NCI-H2107 treated with DMSO at 0.1 percent for 48 hours (cell line): ENCODE results near the gene OR7D4.
"Not testable (repeated sequence)": the region's sequence is repeated elsewhere in the genome, so short reads cannot be mapped to it uniquely, and the experiment has no call there.

Experiments
- DNase-seq: peaks from one replicate; lab custom pipeline; 2025; ENCODE audit not compliant: unreplicated experiment; lab: John Stamatoyannopoulos, UW

OR7D4 gene

DNA sequence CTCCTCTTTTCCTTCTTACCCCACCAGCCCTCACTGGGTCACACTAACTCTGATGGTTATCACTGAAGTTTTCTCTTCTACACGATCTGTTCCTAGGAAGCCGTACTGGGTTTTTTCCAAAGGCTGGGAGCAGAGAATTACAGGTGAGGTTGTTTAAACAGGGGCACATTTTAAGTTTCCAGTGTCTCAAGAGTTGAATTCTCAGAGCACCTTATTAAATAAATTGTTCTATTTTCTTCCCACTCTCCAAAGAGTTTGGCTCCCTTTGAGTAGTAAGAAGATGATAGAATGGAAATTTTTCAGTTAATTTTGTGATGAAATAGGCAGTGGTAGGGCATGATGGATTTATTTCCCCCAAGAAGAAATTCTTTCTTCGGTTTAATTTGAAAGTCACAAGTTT is at the start of gene OR7D4:
Gene OR7D4, minus strand, starts transcription at position 101 of the 400 bp plus-strand sequence. CDS start 4,752 bp downstream, outside the sequence.
- no peak for DNase-seq

DNA sequence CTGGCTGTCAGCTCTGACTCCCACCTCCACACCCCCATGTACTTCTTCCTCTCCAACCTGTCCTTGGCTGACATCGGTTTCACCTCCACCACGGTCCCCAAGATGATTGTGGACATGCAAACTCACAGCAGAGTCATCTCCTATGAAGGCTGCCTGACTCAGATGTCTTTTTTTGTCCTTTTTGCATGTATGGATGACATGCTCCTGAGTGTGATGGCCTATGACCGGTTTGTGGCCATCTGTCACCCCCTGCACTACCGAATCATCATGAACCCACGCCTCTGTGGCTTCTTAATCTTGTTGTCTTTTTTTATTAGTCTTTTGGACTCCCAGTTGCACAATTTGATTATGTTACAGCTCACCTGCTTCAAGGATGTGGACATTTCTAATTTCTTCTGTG is 31.8 kb upstream of the OR7D4 start:
- no peak for DNase-seq

DNA sequence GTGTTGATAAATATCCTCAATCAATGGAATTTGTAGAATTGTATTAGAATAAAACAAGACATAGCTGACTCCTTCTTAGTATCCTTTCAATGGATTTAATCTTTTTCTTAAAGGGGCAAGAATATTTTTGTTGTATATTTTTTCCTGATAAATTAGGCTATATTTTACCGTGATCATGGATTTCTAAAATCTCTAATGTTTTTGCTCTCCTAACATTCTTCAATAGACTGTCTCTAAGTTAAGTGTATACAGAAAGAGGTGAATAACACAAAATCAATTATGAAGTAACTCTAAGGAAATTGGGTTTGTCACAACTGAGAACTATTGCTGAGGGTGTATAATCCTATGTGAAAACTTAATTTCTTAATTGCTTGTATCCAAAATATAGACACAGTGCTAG is 31.2 kb upstream of the OR7D4 start, which contains the start of gene OR7E24:
Gene OR7E24, plus strand, starts transcription at position 301 of the 400 bp plus-strand sequence. CDS start 114 bp downstream, outside the sequence.
- no peak for DNase-seq

DNA sequence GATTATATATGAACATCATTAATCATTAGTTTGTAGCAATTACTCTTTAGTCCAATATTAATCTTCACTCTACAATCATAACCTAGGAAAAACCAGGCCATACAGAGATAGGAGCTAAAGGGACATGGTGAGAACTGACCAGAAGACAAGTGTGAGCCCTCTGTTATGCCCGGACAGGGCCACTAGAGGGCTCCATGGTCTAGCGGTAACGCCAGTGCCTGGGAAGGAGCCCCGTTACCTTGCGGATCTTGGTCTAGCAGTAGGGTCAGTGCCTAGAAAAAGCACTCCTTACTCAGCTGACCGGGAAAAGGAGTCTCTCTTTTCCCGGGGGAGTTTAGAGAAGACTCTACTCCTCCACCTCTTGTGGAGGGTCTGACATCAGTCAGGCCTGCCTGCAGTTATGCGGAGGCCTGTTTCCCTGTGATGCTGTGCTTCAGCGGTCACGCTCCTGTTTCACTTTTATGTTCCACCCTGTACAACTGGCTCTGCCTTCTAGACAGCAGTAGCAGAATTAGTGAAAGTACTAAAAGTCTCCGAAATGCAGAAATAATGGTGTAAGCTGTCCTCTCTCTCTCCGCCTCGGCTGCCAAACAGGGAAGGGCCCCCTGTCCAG is 13.8 kb downstream of the OR7D4 start:
- DNase-seq, result peak; percentile 7

DNA sequence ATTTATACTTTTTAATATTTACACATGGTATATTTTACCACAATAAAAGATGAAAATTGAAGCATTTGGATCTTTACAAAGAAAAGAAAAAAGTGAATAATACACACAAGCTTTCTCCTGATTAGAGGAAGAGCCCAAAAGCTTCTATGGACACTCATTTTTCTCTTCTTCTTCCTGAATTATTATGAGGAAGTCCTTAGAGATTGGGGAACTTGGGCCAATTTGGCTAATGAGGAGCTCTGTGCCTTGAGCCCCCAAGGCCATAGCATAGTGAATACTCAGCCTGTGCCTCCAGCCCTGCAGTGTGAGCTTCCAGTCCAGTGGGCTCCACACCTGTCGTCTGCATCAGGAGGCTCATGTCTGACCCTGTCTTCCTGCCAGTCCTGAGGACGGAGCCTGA is 21.3 kb downstream of the OR7D4 start:
- not testable (repeated sequence) for DNase-seq

DNA sequence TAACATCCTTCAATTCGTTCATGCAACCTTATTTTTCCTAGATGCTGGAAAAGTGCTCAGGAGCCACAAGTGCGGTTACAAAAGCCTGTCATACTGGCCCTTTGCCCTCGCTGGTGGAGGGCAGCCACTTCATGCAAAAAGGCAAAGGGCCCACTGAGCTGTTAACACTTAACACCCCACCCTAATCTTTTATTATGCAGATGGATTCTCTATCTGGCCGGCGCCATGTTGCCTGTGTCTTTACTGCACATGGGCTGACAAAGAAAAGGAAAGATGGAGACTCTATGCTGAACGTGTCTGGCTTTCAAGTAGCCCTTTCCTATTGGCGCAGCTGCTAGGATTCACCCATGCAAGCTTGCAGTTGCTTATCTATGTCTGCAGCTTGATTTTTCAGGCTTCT is 29.9 kb downstream of the OR7D4 start:
- no peak for DNase-seq

DNA sequence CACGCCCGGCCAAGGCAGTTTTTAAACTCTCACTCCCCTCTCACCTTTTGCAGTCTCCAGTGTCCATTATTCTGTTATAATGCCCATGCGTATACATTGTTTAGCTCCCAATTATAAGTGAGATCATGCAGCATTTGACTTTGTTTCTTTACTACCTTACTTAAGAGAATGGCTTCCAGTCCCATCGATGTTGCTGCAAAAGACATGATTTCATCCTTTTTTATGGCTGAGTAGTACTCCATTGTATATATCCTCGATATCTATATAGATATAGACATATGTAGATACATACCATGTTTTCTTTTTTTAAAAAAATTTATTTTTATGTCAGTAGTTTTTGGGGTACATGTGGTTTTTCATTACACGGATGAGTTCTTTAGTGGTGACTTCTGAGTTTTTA is 32.2 kb downstream of the OR7D4 start:
- no peak for DNase-seq

DNA sequence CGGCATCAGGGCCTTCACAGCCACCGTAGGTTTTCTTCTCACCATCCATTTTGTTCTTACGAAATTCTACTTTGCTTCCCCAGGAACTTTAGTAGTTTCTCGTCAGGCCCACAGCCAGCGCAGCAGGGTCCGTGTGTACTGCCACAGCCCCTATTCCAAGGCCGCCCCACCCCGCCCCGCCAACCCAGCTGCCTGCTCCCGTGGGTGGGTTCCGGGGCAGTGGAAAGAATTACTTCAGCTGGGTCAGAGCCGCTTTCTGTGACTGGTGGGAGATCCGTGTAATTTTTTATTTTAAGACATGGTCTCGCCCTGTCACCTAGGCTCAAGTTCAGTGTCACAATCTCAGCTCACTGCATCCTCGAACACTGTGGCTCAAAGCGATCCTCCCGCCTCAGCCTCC is 36.4 kb downstream of the OR7D4 start:
- no peak for DNase-seq

DNA sequence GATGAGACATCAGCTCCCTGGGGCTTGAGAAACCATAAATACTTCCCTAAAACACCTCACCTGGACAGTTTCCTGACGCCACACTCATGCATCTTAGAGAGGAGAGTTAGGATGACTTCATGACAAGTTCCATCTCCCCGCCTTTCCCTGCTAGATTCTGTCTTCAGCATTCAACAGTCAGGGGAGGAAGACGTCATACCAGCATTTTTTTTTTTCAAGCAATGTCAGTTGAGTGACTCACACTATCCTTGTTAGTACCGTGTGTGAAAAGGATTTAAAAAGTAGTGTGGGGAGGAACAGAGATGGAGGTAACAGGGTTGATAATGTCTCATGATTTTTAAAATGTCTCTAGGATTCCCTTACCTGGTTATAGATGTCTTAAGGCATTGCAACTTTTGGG is 40.5 kb downstream of the OR7D4 start, which contains the start of gene OR7D2:
Gene OR7D2, plus strand, starts transcription at position 79 of the 400 bp plus-strand sequence. CDS start 6,803 bp downstream, outside the sequence.
- DNase-seq, result no peak

DNA sequence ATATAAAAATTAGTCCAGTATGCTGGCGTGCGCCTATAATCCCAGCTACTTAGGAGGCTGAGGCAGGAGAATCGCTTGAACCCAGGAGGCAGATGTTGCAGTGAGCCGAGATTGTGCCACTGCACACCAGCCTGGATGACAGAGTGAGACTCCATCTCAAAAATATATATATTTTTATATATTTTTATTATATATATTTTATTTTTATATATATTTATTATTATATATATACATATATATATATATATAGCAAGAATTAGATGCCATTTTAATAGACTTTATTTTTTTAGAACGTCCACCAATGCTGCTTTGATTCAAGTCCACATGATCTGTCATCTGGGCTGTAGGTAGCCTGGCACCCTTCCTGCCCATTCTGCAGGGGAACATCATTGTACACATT is 44.1 kb downstream of the OR7D4 start:
- no peak for DNase-seq

DNA sequence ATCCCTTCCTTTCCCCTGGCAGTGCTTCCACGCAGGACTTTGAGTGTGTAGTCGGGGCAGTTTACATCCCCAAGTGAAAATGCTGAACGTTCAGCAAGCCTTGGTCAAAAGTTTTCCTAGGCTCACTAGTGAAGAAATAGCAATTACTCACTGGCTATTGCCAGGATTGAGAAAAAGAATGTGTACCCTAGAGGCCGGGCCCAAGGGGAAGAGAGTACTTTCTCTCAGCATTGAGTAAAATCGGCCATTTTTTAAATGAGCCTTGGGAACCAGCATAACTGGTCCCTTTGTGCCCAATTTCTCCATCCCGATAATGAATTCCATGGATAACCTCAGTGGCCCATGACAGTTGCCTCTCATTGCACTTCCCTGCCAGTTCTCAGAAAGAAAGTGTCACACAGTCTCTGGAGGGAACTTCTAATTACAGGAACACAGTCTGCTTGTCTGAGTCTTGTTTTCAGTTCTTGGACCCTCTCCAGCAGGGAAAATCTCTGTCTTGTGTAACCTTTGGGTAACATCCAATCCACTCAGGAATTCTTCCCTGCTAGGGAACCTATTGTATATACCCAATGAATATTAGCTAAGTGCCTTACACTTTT is 47.9 kb downstream of the OR7D4 start:
- no peak for DNase-seq

DNA sequence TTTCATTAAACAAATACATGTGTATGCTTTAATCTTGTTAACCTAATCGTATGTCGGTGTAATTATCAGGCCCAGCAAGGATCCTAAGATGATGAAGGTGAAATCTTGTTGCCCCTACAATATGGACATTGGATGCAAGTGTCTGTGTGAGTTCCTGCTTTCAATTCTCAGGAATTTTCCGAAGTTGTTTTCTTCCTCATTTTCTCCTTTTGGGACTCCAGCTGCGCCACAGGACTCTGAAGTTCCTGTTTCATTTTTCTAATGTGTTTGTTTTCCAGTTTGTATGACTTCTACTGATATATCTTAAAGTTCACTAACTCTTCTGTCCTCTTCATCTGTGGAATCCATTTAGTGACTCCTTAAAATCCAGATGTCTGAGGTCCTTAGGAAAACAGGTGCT is 52.5 kb downstream of the OR7D4 start:
- DNase-seq, result no peak

DNA sequence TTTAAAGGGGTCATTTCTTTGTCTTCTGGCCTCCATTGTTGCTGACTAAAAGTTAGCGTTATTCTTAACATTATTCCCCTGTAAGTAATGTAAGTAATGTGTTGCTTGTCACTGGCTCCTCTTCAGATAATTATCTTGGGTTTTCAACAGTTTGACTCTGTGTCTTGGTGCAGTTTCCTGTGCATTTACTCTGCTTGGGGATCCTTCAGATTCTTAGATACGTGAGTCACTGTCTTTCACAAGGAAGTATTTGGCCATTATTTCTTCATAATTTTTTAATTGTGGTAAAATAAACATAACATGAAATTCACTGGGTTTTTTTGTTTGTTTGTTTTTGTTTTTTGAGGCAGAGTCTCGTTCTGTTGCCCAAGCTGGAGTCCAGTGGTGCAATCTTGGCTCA is 54.1 kb downstream of the OR7D4 start:
- no peak for DNase-seq

DNA sequence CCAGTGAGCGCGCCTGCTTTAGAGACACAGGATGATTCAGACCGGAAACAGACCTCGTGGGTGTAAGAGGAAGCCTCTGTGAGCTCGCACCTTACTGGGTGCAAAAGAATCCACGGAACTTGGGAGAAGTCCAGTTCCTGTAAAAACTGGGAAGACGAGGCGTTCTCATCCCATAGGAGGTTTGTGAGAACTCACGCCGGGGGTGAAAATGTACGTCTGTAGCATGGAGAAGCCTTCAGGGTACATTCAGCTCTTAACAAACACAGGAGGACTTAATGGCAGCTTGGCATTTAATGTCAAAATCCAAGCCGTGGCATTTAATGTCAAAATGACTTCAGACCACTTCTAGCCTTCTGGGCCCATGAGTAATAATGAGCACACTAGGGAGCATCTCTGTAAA is 58.0 kb downstream of the OR7D4 start:
- DNase-seq, result no peak
